Ovary (tissue), 9 donors: ENCODE data around the gene ZSWIM8. TPM values are rescaled to one million over a fixed set of nuclear protein-coding genes. Genes with fewer than 3 reads are reported as not detected.

Source experiments
- DNase-seq, 5 donors: peaks; one replicate each; pipeline ENCODE4 v3.0.0-alpha.2; 2019 to 2020
- H3K27ac ChIP-seq, 2 donors: fragments of 200-600 bp; one replicate each; pipeline versions ENCODE4 v1.5.1 to v1.8.0; 2019 to 2022
- H3K27me3 ChIP-seq: fragments of 200-600 bp; one replicate; pipeline ENCODE4 v1.8.0; 2022
- H3K36me3 ChIP-seq: fragments of 200-600 bp; sonication (generic); one replicate; pipeline ENCODE4 v1.5.1; 2019
- H3K4me1 ChIP-seq: one replicate; pipeline ENCODE4 v1.8.1; 2013; ENCODE audit warnings: mild to moderate bottlenecking, moderate library complexity; ENCODE audit not compliant: insufficient read depth
- H3K4me3 ChIP-seq: fragments of 200-600 bp; sonication (generic); one replicate; pipeline ENCODE4 v1.5.1; 2017
- H3K9me3 ChIP-seq, 2 donors: fragments of 200-600 bp in 1 of 2; sonication (generic) in 1 of 2; one replicate each; pipeline versions ENCODE4 v1.5.1 to v1.8.1; 2013 to 2019; ENCODE audit warnings: mild to moderate bottlenecking in 1 of 2, moderate library complexity in 1 of 2
- EP300 ChIP-seq: sonication (generic); formaldehyde crosslinking; IDR thresholded peaks from one replicate; pipeline ENCODE4 v1.6.1; 2017; ENCODE audit warnings: antibody characterized with exemption
- POLR2A ChIP-seq: fragments of 450-650 bp; IDR thresholded peaks from one replicate; pipeline ENCODE4 v1.6.1; 2017; ENCODE audit warnings: antibody characterized with exemption, mild to moderate bottlenecking, moderate library complexity
- WGBS, 3 donors: extraction: QIAGEN DNeasy Blood & Tissue Kit in 1 of 3; methylation state at CpG; one replicate each; pipeline versions ENCODE4 v1.1.5 to v1.1.7; 2013 to 2017; 5-methylcytosine and 5-hydroxymethylcytosine counted together
- intact Hi-C, 4 donors: fragments of 100-400 bp; cut with DNase I; formaldehyde crosslinking; loops; one replicate each; pipeline versions ENCODE4 v1.11.0 to v1.15.1; 2022 to 2023
- polyA plus RNA-seq, 2 donors: library from polyadenylated mRNA; stranded (reverse); fragments of 200-250 nt in 1 of 2; fragments of 350-450 nt in 1 of 2; fragmentation: Illumina TruSeq in 1 of 2; extraction: RNeasy Lipid Tissue Mini Kit (QIAGEN cat#74804) in 1 of 2; gene quantifications; one replicate each; pipeline ENCODE4 v1.2.3, GENCODE V29; 2013 to 2014
- total RNA-seq, 7 donors: library from RNA; depleted of rRNA in 2 of 7; stranded (reverse); fragments of >200 nt in 2 of 7; fragmentation: NEBNext Ultra II Directional in 3 of 7; extraction: Animal tissue kit (Norgen Biotek cat#: 25700) in 3 of 7; gene quantifications; one replicate each; pipeline versions ENCODE4 v1.1.0 to v1.2.4, GENCODE V29; 2016 to 2023
- TF ChIP-seq, protein P1 (sequence below), 3 donors: fragments of 450-650 bp in 2 of 3; fragments of 200-600 bp in 1 of 3; IDR thresholded peaks; one replicate each; pipeline versions ENCODE4 v1.5.1 to v1.8.0; 2016 to 2022; ENCODE audit warnings: antibody characterized with exemption in 3 of 3, mild to moderate bottlenecking in 1 of 3
- donor health status: DM: no; HTN: no; CAD: no; lungs with moderate emphysema.
- donor health status: DM: no; HTN: no; CAD: no.
- donor health status: Bipolar disorder and iron deficiency.
- donor health status: DM: yes; HTN: yes; CAD: no.
- donor health status: DM: no; HTN: no; CAD: no.
- donor health status: DM: yes; HTN: yes; CAD: no.

Gene ZSWIM8
- total and polyA plus RNA-seq, 9 donors, result 42.7 to 90.7 (median 69.3) TPM

DNA sequence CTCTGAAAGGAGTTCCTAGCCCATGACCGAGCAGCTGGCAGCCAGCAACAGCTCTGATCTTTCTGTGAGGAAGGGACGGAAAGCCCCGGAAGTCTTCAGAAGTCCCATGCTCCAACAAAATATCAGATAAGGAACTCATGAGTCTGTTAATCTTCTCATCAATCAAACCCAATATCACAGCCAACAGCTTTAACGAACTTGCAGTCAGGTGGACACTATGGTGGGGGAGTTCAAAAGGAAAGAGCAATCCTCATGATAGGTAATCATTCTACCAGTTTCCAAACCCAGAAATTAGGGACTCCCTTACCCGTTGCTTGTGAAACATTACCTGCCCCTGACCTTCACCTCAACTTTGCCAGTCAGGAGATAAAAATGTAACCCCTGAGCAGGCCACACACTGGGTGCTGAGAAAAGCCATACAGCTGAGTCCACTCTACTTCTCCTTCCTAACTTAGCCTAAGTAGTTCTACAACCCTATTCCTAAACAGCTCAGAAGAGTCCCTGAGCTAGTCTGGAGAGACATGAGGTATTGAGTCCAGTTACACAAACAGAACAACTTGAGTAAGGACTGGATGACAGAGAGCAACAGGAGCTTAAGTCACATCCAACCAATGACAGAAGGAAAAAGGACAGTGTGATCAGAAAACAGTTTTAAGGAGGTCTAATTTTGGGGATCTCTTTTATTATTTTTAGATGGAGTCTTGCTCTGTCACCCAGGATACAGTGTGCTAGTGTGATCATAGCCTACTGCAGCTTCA is 23.8 kb downstream of the ZSWIM8 start:
- Histone ChIP-seq H3K4me3 (no peak overlapping the region), H3K9me3 (no peaks in the 10 kb centered on the region), H3K4me1 (no peaks in the 10 kb centered on the region), H3K27ac (no peak overlapping the region), H3K36me3 (no peaks in the 10 kb centered on the region), H3K27me3 (no peaks in the 10 kb centered on the region)
- DNase-seq, result no peak
- TF ChIP-seq, protein P1, sequence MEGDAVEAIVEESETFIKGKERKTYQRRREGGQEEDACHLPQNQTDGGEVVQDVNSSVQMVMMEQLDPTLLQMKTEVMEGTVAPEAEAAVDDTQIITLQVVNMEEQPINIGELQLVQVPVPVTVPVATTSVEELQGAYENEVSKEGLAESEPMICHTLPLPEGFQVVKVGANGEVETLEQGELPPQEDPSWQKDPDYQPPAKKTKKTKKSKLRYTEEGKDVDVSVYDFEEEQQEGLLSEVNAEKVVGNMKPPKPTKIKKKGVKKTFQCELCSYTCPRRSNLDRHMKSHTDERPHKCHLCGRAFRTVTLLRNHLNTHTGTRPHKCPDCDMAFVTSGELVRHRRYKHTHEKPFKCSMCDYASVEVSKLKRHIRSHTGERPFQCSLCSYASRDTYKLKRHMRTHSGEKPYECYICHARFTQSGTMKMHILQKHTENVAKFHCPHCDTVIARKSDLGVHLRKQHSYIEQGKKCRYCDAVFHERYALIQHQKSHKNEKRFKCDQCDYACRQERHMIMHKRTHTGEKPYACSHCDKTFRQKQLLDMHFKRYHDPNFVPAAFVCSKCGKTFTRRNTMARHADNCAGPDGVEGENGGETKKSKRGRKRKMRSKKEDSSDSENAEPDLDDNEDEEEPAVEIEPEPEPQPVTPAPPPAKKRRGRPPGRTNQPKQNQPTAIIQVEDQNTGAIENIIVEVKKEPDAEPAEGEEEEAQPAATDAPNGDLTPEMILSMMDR (IDR thresholded peaks at IDR 0.05), result no peak
- no peak for TF ChIP-seq EP300
- no peak for TF ChIP-seq POLR2A
- WGBS, 3 donors, result 59 to 78% (median 60%) methylated on average over 5 of the region's 5 CpGs
- intact Hi-C loops, result no loop called here

DNA sequence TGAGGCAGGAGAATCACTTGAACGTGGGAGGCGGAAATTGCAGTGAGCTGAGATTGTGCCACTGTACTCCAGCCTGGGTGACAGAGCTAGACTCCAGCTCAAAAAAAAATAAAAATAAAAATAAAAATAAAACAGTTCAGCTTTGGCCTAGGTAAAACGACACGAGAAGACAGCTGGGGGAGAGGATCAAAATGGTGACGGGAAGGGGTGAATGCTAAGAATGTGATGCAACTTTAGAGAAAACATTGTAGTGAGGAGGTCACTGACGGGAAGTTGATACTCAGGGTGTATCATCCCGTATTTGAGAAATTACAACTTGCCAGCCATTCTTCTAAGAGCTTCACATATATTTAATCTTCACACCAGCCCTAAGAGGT is 24.9 kb downstream of the ZSWIM8 start:
- H3K4me1 ChIP-seq, result no peaks in the 10 kb centered on the region
- TF ChIP-seq EP300 (no peak), POLR2A (no peak)
- TF ChIP-seq, protein P1 (IDR thresholded peaks at IDR 0.05), result no peak
- intact Hi-C loops, result no loop called here

DNA sequence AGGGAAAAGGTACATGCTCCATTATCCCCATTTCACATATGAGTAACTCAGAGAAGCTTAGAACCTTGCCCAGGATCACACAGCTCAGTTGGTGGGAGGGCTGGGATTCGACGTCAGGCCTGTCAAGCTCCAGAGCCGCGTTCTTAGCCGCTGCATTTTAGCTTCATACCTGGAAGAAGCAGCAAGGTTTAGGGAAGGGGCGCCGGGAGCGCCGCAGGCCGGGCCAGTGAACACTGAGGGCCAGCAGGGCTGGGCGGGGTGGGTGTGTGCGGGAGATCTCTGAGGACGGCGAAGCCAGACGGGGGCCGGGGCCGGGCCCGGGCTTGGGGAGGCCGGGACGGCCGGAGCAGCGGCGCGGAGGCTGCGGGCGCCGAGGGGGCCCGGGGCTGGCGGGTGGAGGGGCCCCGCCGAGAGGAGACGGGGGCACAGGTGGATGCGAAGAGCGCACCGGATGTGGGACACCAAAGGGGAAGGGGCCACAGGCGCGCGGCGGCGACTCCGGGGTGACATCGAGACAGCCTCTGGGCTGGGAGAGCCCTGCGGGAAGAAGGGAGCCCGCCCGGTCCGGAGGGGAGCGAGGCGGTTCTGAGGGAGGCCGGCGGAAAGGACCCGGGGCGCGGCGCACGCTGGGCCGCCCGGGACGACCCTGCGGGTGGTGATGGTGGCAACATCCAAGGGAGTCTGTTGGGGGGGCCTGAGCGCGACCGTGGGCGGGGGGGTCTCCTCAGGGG is 25.5 kb downstream of the ZSWIM8 start:
- 0 to 1% (median 1%) methylated on average over 34 to 63 of the region's 63 CpGs for WGBS, 3 donors
- H3K27ac ChIP-seq, result peak overlapping the region; percentile 65 to 76
- intact Hi-C loops, result no loop called here

More for the DNA sequence above, 24.9 kb downstream of the ZSWIM8 start:
- Histone ChIP-seq H3K27me3 (no peaks in the 10 kb centered on the region), H3K27ac (peak overlapping the region in 1 of 2 donors; percentile 76), H3K4me3 (peak overlapping the region; percentile 90), H3K9me3 (no peaks in the 10 kb centered on the region), H3K36me3 (no peaks in the 10 kb centered on the region)
- WGBS, 3 donors, result 66 to 69% (median 66%) methylated on average over 7 of the region's 7 CpGs
- DNase-seq, result no peak

DNA sequence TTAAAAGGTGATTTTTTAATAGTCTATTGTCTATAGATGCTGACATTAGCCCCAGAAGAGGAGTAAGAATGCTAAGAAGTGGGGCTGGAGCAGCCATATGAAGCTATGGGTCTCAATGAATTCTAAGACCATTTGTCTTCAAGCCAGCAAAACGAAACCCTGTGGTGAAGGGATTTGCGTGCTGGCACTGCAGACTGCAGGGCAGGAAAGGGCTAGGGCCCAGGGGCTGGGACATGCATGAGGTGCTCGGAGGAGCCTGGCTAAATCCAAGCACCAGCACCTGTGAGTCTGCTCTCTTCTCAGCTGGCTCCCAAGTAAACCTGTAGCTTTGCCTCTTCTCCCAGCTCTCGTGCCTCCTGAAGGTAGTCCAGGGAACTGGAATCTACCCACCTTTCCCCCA is 27.3 kb downstream of the ZSWIM8 start:
- Histone ChIP-seq H3K4me1 (no peaks in the 10 kb centered on the region), H3K36me3 (no peaks in the 10 kb centered on the region), H3K27ac (peak overlapping the region in 1 of 2 donors; percentile 48), H3K4me3 (no peak overlapping the region), H3K9me3 (no peaks in the 10 kb centered on the region), H3K27me3 (no peaks in the 10 kb centered on the region)
- WGBS, 3 donors, result 78 to 92% (median 87%) methylated on average over 4 of the region's 4 CpGs
- no peak for TF ChIP-seq POLR2A
- TF ChIP-seq, protein P1 (IDR thresholded peaks at IDR 0.05), result no peak
- TF ChIP-seq EP300, result no peak
- no peak for DNase-seq
- intact Hi-C loops, result no loop called here

More for the DNA sequence above, 25.5 kb downstream of the ZSWIM8 start:
- Histone ChIP-seq H3K36me3 (no peaks in the 10 kb centered on the region), H3K9me3 (no peaks in the 10 kb centered on the region), H3K4me1 (no peaks in the 10 kb centered on the region), H3K4me3 (peak overlapping the region; percentile 90), H3K27me3 (no peaks in the 10 kb centered on the region)
- peak in 3 of 5 donors; percentile 55 to 58 (median 56) for DNase-seq
- TF ChIP-seq POLR2A (no peak), EP300 (no peak)
- TF ChIP-seq, protein P1 (IDR thresholded peaks at IDR 0.05), result no peak
